ENCODE results near the gene DDX11.
A peak's percentile ranks its signal among the peaks of the same experiment; 100 is the strongest.
"Not testable (repeated sequence)": the region's sequence is repeated elsewhere in the genome, so short reads cannot be mapped to it uniquely, and the experiment has no call there.

Gene DDX11

DNA sequence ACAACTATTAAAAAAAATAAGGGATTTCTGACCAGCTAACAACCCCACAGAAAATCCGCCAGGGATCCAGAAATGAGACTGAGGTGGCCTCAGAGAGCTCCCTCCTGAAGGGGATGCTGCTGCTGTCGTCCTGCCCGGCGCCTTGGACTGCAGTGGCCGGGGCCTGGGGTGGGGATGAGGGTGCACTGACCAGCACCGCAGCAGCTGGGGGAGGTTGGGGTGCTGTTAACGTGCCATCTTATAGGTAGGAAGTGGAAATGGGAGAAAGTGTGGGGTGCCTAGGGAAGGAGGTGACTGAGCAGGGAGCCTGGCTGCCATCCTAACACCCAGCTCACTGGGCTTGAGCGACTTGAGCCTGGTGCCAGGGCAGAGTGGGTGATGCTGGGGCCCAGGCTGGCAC, 32.0 kb downstream of the DDX11 start:
- TF ChIP-seq, protein P1, sequence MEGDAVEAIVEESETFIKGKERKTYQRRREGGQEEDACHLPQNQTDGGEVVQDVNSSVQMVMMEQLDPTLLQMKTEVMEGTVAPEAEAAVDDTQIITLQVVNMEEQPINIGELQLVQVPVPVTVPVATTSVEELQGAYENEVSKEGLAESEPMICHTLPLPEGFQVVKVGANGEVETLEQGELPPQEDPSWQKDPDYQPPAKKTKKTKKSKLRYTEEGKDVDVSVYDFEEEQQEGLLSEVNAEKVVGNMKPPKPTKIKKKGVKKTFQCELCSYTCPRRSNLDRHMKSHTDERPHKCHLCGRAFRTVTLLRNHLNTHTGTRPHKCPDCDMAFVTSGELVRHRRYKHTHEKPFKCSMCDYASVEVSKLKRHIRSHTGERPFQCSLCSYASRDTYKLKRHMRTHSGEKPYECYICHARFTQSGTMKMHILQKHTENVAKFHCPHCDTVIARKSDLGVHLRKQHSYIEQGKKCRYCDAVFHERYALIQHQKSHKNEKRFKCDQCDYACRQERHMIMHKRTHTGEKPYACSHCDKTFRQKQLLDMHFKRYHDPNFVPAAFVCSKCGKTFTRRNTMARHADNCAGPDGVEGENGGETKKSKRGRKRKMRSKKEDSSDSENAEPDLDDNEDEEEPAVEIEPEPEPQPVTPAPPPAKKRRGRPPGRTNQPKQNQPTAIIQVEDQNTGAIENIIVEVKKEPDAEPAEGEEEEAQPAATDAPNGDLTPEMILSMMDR (IDR thresholded peaks at IDR 0.05; ENCODE audit: low read depth, low read length, missing control alignments) = no peak
- no peak for DNase-seq (ENCODE audit: low read depth)
- no peak overlapping the region for H3K4me3 ChIP-seq (ENCODE audit: low read depth, low read length)

DNA sequence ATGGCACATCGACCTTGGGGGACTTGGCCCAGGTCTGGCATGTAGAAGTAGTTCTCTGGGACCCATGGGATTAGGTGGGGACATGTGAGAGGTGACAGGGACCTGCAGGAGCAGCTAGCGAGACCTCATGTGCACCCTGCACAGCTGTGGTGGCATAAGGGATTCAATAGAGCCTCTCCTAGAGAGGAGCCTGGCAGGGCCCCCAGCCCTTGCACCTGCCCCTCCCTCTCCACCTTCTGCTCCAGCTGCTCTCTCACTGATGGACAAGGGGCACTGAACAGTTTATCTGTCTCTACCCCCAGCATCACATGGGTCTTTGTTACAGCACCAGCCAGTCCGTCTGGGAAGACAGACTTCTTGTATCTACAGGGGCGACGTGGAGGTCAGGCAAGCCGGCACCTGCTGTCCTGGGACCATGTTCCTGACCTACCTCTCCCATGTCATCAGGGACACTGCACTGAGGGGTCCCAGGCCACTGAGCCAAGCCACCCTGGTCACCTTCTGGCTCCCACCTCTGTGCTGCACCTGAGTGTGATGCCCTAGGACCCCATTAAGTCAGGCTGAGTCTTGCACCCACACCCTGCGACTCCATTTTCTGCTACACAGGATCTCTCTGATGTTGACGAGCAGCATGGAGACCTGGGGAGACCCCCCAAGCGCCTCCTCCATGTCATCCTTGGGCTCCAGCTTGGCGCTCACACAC, 32.6 kb downstream of the DDX11 start:
- no peak overlapping the region for H3K4me3 ChIP-seq (ENCODE audit: low read depth, low read length)
- no peak for DNase-seq (ENCODE audit: low read depth)
- TF ChIP-seq, protein P1 (IDR thresholded peaks at IDR 0.05; ENCODE audit: low read depth, low read length, missing control alignments) = no peak

DNA sequence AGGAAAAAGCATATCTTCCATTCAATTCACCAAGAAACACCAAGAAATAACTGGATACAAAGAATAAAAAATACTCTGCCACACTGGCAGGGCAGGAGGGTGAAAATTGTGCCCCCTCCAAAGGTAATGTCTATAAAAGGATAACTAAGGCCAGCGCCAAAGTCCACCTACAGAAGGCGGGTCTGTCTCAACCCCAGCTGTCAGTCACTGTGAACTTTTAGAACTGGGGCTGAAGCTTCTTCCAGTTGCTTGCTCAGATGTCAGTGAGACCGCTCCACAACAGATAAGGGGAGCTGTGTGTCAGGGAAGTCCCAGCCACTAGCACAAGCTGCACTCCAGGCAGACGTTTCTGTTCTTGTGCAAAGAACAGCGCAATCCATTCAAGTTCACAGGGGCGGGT, 36.1 kb downstream of the DDX11 start:
- H3K4me3 ChIP-seq (ENCODE audit: low read depth, low read length) = not testable (repeated sequence)

DNA sequence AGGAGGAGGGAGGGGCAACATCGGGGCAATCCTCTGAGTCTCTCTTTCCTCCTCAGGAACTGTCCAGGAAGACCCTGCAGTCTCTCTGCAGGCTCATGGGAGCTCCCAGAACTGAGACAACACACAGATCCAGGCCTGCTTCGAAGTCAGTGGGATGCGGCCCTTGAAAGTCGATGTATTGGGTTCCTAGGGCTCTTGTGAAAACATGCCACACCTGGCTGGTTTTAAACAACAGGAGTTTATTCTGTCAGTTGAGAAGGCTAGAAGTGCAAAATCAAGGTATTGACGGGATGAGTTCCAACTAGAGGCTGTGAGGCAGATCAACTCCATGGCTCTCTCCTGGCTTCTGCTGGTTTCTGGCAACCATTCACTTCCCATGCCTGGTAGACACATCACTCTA, 36.6 kb downstream of the DDX11 start:
- not testable (repeated sequence) for DNase-seq (ENCODE audit: low read depth); H3K4me3 ChIP-seq (ENCODE audit: low read depth, low read length)

More for the DNA sequence above, 36.1 kb downstream of the DDX11 start:
- DNase-seq (ENCODE audit: low read depth) = not testable (repeated sequence)

DNA sequence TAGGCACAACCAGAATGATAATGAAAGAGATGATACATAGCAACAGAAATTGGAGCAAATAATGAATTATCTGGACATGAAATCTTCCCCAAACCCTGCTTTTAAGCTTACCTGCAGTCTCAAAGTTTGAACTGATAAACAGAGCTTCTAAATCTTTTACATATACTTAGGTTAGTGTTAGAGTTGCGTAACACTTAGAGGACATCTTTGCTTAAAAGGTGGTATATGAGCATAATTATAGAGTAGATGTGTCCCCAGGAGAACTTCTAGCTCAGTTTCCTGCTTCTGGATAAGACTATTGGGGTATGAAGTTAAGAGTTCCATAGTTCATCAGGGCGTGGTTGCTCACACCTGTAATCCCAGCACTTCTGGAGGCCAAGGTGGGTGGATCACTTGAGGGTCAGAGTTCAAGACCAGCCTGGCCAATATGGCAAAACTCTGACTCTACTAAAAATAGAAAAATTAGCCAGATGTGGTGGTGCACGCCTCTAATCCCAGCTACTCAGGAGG, 41.5 kb downstream of the DDX11 start:
- not testable (repeated sequence) for H3K4me3 ChIP-seq (ENCODE audit: low read depth, low read length); DNase-seq (ENCODE audit: low read depth)

DNA sequence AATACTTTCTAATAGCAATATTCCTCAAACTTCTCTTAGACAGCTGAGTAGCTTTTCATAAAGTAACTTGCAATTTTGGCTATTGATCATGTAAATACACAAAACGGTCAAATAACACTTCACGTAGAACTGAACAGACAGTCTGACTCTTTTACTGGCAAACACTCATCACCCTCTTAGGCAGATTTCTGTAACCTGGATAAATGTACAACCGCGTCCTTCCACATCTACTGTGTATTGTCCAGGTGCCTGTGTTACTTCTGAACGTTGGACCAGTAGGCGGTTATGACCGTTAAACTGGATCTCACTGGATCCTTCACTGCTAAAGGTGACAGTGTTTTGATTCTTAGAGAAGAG, 43.2 kb downstream of the DDX11 start:
- H3K4me3 ChIP-seq (ENCODE audit: low read depth, low read length); DNase-seq (ENCODE audit: low read depth): not testable (repeated sequence)

DNA sequence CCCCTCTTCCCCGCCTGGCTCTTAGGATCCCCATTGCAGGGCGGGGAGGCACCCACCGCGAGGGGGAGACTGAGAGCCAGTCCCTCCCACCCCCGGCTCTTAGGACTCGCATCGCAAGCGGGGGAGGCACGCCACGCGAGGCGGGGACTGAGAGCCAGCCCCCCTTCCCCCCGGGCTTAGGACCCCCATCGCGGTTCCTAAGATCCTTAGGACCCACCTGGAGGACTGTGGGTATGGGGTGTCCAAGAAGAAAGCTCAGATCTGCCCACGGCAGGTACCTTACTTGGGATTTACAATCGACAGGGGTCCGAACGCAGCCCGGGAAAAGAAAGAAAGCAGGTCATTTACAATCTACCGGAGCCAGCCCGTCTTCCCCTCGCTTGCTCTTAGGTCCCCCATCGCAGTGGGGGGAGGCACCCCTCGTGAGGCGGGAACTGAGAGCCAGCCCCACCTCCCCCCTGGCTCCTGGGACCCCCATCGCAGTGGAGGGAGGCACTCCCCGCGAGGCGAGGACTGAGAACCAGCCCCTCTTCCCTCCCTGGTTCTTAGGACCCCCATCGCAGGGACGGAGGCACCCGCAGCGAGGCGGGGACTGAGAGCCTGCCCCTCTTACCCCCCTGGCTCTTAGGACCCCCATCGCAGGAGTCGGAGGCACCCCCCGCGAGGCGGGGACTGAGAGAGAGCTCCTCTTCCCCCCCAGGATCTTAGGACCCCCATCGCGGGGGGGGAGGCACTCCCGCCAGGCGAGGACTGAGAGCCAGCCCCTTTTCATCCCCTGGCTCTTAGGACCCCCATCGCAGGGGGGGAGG, 43.7 kb downstream of the DDX11 start:
- H3K4me3 ChIP-seq (ENCODE audit: low read depth, low read length) = peak overlapping the region; percentile 41
- TF ChIP-seq, protein P1 (IDR thresholded peaks at IDR 0.05; ENCODE audit: low read depth, low read length, missing control alignments) = peak; percentile 72
- DNase-seq (ENCODE audit: low read depth) = no peak

DNA sequence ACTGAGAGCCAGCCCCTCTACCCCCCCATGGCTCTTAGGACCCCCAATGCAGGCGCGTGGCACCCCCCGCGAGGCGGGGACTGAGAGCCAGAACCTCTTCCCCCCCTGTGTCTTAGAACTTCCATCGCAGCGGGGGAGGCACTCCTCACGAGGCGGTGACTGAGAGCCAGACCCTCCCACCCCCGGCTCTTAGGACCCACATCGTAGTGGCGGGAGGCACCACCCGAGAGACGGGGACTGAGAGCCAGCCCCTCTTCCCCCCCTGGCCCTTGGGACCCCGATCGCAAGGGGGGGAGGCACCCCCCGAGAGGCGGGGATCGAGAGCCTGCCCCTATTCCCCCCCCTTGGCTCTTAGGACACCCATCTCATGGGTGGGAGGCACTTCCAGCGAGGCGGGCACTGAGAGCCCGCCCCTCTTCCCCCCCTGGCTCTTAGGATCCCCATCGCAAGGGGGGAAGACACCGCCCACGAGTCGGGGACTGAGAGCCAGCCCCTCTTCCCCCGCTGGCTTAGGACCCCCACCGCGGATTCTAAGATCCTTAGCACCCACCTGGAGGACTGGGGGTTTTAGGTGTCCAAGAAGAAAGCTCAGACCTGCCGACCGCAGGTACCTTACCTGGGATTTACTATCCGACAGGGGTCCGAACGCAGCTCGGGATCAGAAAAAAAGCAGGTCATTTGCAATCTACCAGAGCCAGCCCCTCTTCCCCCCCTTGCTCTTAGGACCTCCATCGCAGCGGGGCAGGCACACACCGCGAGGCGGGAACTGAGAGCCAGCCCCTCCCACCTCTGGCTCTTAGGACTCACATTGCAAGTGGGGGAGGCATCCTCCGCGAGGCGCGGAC, 44.9 kb downstream of the DDX11 start:
- H3K4me3 ChIP-seq (ENCODE audit: low read depth, low read length) = peak overlapping the region; percentile 9; the same call in 1 of the 2 replicates
- no peak for DNase-seq (ENCODE audit: low read depth)
- TF ChIP-seq, protein P1 (IDR thresholded peaks at IDR 0.05; ENCODE audit: low read depth, low read length, missing control alignments) = no peak
